Activated CD4-positive, alpha-beta T cell treated with anti-CD3 and anti-CD28 coated beads for 36 hours (primary cell): ENCODE results near the gene SYNPR. TPM values are rescaled to one million over a fixed set of nuclear protein-coding genes. Genes with fewer than 3 reads are reported as not detected.

Experiments used
- ATAC-seq: fragments of 200-7000 bp; cut with Tn5 transposase; one replicate; pipeline ENCODE4 v1.10.0; 2021; ENCODE audit warnings: mild to moderate bottlenecking, moderate library complexity
- CTCF ChIA-PET: fragments of 350-600 bp; sonication (Branson Sonifier 250); formaldehyde crosslinking; loops from one replicate; lab custom pipeline; 2021; ENCODE audit warnings: antibody characterized with exemption; lab: Charles Lee
- POLR2A ChIA-PET: fragments of 350-600 bp; sonication (Branson Sonifier 250); formaldehyde crosslinking; loops from one replicate; lab custom pipeline; 2021; ENCODE audit warnings: antibody characterized with exemption, inconsistent platforms; lab: Charles Lee
- DNase-seq: peaks from one replicate; pipeline ENCODE4 v3.0.0-alpha.2; 2020
- H3K27ac Mint-ChIP-seq: one replicate; pipeline ENCODE4 v1.8.0; 2021; ENCODE audit warnings: mixed read lengths
- H3K27me3 Mint-ChIP-seq: one replicate; pipeline ENCODE4 v1.8.0; 2021; ENCODE audit warnings: mixed read lengths
- H3K36me3 Mint-ChIP-seq: one replicate; pipeline ENCODE4 v1.8.0; 2021; ENCODE audit warnings: low read depth, mixed read lengths
- H3K4me1 Mint-ChIP-seq: one replicate; pipeline ENCODE4 v1.8.0; 2021; ENCODE audit warnings: mixed read lengths
- H3K4me3 Mint-ChIP-seq: one replicate; pipeline ENCODE4 v1.8.0; 2021; ENCODE audit warnings: mild to moderate bottlenecking, moderate library complexity, mixed read lengths
- H3K9me3 Mint-ChIP-seq: one replicate; pipeline ENCODE4 v1.8.0; 2021; ENCODE audit warnings: low read depth, mixed read lengths
- intact Hi-C, 2 experiments: fragments of 100-400 bp; cut with DNase I in 1 of 2; cut with micrococcal nuclease in 1 of 2; formaldehyde crosslinking; loops; one replicate each; pipeline versions ENCODE4 v1.14.2 to v1.15.1; 2022 to 2024; cut with DNase I, micrococcal nuclease
- total RNA-seq, 2 experiments: library from RNA; stranded (reverse); gene quantifications; one replicate each; pipeline ENCODE4 v1.2.3, GENCODE V29; 2021

The SYNPR gene
- total RNA-seq, 2 experiments from 2014 or later = not detected

GRCh38 chr3:63384382-63384781 is 106.3 kb downstream of the SYNPR start:
- H3K4me3 Mint-ChIP-seq = no peak overlapping the region
- POLR2A ChIA-PET = no interaction called here
- peaks cover 1% of the 10 kb centered on the region for H3K27me3 Mint-ChIP-seq
- ATAC-seq = no peak
- H3K4me1 Mint-ChIP-seq = no peaks in the 10 kb centered on the region
- no peaks in the 10 kb centered on the region for H3K36me3 Mint-ChIP-seq
- intact Hi-C loops = no loop called here
- no peak overlapping the region for H3K27ac Mint-ChIP-seq
- no peak for DNase-seq
- CTCF ChIA-PET = interaction anchor here (1.3 kb wide), 1 partner anchor 34 kb away, joined by 3 read pairs; no protein-coding TSS in a partner anchor
- peaks cover 4% of the 10 kb centered on the region for H3K9me3 Mint-ChIP-seq

GRCh38 chr3:63385629-63386028 is 107.5 kb downstream of the SYNPR start:
- Mint-ChIP-seq H3K36me3 (no peaks in the 10 kb centered on the region), H3K4me1 (no peaks in the 10 kb centered on the region), H3K9me3 (peaks cover 4% of the 10 kb centered on the region), H3K27me3 (peaks cover 1% of the 10 kb centered on the region), H3K27ac (no peak overlapping the region), H3K4me3 (no peak overlapping the region)
- ChIA-PET POLR2A (no interaction called here), CTCF (no interaction called here)
- ATAC-seq (no peak), DNase-seq (no peak)
- intact Hi-C loops = no loop called here

GRCh38 chr3:63386568-63386967 is 108.5 kb downstream of the SYNPR start:
- Mint-ChIP-seq H3K27ac (no peak overlapping the region), H3K27me3 (peaks cover 1% of the 10 kb centered on the region), H3K36me3 (no peaks in the 10 kb centered on the region), H3K4me1 (no peaks in the 10 kb centered on the region), H3K9me3 (peaks cover 2% of the 10 kb centered on the region), H3K4me3 (no peak overlapping the region)
- CTCF ChIA-PET = no interaction called here
- DNase-seq = no peak
- POLR2A ChIA-PET = no interaction called here
- ATAC-seq = no peak
- intact Hi-C loops = no loop called here

- H3K9me3 Mint-ChIP-seq = no peaks in the 10 kb centered on the region
- no peaks in the 10 kb centered on the region for H3K27me3 Mint-ChIP-seq
- no peaks in the 10 kb centered on the region for H3K36me3 Mint-ChIP-seq
- no peaks in the 10 kb centered on the region for H3K4me1 Mint-ChIP-seq
- no peak overlapping the region for H3K27ac Mint-ChIP-seq
- intact Hi-C loops = no loop called here
- no peak overlapping the region for H3K4me3 Mint-ChIP-seq
- POLR2A ChIA-PET = no interaction called here
- CTCF ChIA-PET = no interaction called here
- ATAC-seq = no peak
- DNase-seq = no peak
These were observed 109.5 kb downstream of the SYNPR start for GRCh38 chr3:63387568-63387967.

- no peak overlapping the region for H3K27ac Mint-ChIP-seq
- POLR2A ChIA-PET = no interaction called here
- no peaks in the 10 kb centered on the region for H3K27me3 Mint-ChIP-seq
- no peaks in the 10 kb centered on the region for H3K9me3 Mint-ChIP-seq
- no peak overlapping the region for H3K4me3 Mint-ChIP-seq
- DNase-seq (no peak), ATAC-seq (no peak)
- H3K4me1 Mint-ChIP-seq = no peaks in the 10 kb centered on the region
- CTCF ChIA-PET = no interaction called here
- intact Hi-C loops = no loop called here
- no peaks in the 10 kb centered on the region for H3K36me3 Mint-ChIP-seq
These were observed 112.7 kb downstream of the SYNPR start for GRCh38 chr3:63390710-63391230.

DNA sequence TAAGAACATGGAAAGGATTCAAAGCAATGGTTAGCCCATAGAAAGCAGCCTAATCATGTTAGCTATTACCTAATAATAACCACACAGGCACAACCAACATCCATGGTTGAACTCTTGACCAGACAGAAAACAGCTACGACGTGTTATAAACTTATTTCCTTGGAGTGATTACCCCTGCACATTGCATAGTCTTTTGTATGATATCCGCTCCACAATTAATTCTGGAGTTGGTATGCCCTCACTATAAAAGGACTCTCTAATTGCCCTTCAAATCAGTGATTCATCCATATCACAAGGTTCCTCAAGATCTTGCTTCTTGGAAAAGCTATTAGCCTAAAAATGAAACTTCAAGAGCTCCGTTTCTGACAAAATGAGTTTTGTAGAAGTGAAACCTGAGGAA is 117.9 kb downstream of the SYNPR start:
- Mint-ChIP-seq H3K27ac (no peak overlapping the region), H3K27me3 (no peaks in the 10 kb centered on the region), H3K36me3 (no peaks in the 10 kb centered on the region), H3K4me1 (no peaks in the 10 kb centered on the region), H3K9me3 (no peaks in the 10 kb centered on the region), H3K4me3 (no peak overlapping the region)
- intact Hi-C loops = no loop called here
- ATAC-seq (no peak), DNase-seq (no peak)
- ChIA-PET CTCF (interaction anchor here (0.8 kb wide), 1 partner anchor 549 kb away, joined by 3 read pairs; no protein-coding TSS in a partner anchor), POLR2A (no interaction called here)

GRCh38 chr3:63400246-63400860 is 122.2 kb downstream of the SYNPR start:
- Mint-ChIP-seq H3K4me3 (no peak overlapping the region), H3K27ac (no peak overlapping the region)
- CTCF ChIA-PET = no interaction called here

GRCh38 chr3:63405882-63406281 is 127.8 kb downstream of the SYNPR start:
- Mint-ChIP-seq H3K36me3 (no peaks in the 10 kb centered on the region), H3K27ac (no peak overlapping the region), H3K4me3 (no peak overlapping the region), H3K4me1 (no peaks in the 10 kb centered on the region), H3K27me3 (peaks cover 3% of the 10 kb centered on the region), H3K9me3 (peaks cover 2% of the 10 kb centered on the region)
- DNase-seq = no peak
- CTCF ChIA-PET = no interaction called here
- intact Hi-C loops = no loop called here
- ATAC-seq = no peak
- POLR2A ChIA-PET = no interaction called here

More at GRCh38 chr3:63400246-63400860, 122.2 kb downstream of the SYNPR start:
- POLR2A ChIA-PET = no interaction called here
- no peak for ATAC-seq
- Mint-ChIP-seq H3K27me3 (no peaks in the 10 kb centered on the region), H3K4me1 (no peaks in the 10 kb centered on the region), H3K9me3 (peaks cover 2% of the 10 kb centered on the region), H3K36me3 (no peaks in the 10 kb centered on the region)
- intact Hi-C loops = no loop called here
- DNase-seq = no peak

DNA sequence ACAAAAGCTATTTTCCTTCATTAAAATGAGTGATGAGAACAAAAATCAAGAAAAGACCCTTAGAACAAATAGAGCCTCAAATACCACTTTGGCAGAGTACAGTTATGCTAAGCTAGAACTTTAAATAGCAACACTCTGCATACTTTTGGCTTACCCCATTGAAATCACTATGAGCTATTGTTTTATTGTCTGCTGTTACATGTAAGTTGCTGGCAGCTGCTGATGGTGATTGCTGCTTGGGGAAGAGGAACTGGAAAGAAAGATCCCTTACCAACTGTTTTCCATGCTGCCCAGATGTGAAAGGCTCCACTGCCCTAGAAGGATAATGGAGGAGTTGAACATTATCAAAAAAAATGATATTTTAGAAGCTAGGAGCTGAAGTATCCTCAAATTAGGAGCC is 135.4 kb downstream of the SYNPR start:
- intact Hi-C loops = no loop called here
- H3K27me3 Mint-ChIP-seq = peaks cover 3% of the 10 kb centered on the region
- H3K27ac Mint-ChIP-seq = no peak overlapping the region
- H3K36me3 Mint-ChIP-seq = no peaks in the 10 kb centered on the region
- H3K4me3 Mint-ChIP-seq = no peak overlapping the region
- no peak for DNase-seq
- H3K4me1 Mint-ChIP-seq = no peaks in the 10 kb centered on the region
- ATAC-seq = no peak
- ChIA-PET CTCF (interaction anchor here (1.1 kb wide), 1 partner anchor 21 kb away, joined by 3 read pairs; no protein-coding TSS in a partner anchor), POLR2A (no interaction called here)
- no peaks in the 10 kb centered on the region for H3K9me3 Mint-ChIP-seq

DNA sequence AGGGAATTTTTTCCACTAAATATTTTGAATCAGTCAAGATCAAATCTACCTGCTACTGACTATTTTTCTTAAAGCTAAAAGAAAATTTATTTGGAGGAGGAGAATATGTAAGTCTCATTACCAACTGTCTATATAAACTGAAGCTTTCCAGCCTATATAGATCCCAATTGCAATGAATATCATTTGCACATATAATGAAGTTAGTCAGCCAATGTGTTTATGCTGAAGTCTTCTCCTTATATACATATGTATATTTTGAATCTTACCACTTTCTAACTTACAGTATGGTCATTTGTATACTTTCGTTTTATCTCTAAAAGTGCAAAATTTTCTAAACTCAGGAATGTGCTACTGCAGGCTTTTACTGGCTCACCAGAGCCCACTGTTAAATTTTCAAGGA is 136.5 kb downstream of the SYNPR start:
- DNase-seq = no peak
- Mint-ChIP-seq H3K27me3 (no peaks in the 10 kb centered on the region), H3K36me3 (no peaks in the 10 kb centered on the region), H3K4me1 (no peaks in the 10 kb centered on the region), H3K9me3 (no peaks in the 10 kb centered on the region), H3K4me3 (no peak overlapping the region), H3K27ac (no peak overlapping the region)
- POLR2A ChIA-PET = no interaction called here
- ATAC-seq = no peak
- intact Hi-C loops = no loop called here
- CTCF ChIA-PET = interaction anchor here (1.1 kb wide), 1 partner anchor 20 kb away, joined by 3 read pairs; no protein-coding TSS in a partner anchor

DNA sequence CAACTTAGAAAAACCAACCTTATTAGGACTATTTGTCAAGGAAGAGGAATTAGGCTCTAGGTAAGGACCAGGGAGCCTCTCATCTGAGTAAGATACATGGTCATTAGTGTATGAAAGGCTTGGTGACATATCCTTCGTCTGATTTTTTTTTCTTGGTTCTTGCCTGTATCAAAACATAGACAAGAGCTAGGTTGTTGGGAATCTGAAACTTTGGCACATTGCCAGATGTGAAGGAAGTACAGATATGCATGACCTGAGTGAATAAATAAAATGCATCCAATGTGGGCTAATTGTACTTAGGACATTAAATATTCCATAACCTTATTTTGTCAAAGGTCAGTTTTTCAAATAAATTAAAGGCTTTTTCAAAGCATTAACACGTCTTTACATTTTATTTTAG is 151.8 kb downstream of the SYNPR start:
- Mint-ChIP-seq H3K4me3 (no peak overlapping the region), H3K27me3 (peaks cover 7% of the 10 kb centered on the region), H3K27ac (no peak overlapping the region), H3K36me3 (no peaks in the 10 kb centered on the region), H3K9me3 (no peaks in the 10 kb centered on the region), H3K4me1 (no peaks in the 10 kb centered on the region)
- POLR2A ChIA-PET = no interaction called here
- CTCF ChIA-PET = no interaction called here
- ATAC-seq (no peak), DNase-seq (no peak)
- intact Hi-C loops = no loop called here

GRCh38 chr3:63430875-63431274 is 152.8 kb downstream of the SYNPR start:
- H3K4me1 Mint-ChIP-seq = no peaks in the 10 kb centered on the region
- ChIA-PET POLR2A (no interaction called here), CTCF (no interaction called here)
- ATAC-seq (no peak), DNase-seq (no peak)
- no peak overlapping the region for H3K27ac Mint-ChIP-seq
- H3K4me3 Mint-ChIP-seq = no peak overlapping the region
- intact Hi-C loops = no loop called here
- no peaks in the 10 kb centered on the region for H3K9me3 Mint-ChIP-seq
- peaks cover 7% of the 10 kb centered on the region for H3K27me3 Mint-ChIP-seq
- no peaks in the 10 kb centered on the region for H3K36me3 Mint-ChIP-seq
